Prostate gland (tissue), 2 donors: Measurements from ENCODE around the gene COA7. TPM values are rescaled to one million over a fixed set of nuclear protein-coding genes. Genes with fewer than 3 reads are reported as not detected.

Experiments
- DNase-seq: peaks from one replicate; pipeline ENCODE4 v3.0.0-alpha.2; 2019; ENCODE audit warnings: low spot score
- H3K27ac ChIP-seq, 2 donors: fragments of 200-600 bp; sonication (generic); 2 replicates each; pipeline ENCODE4 v1.5.1; 2017 to 2019
- H3K27me3 ChIP-seq: fragments of 200-600 bp; sonication (generic); replicated peaks from 2 replicates; pipeline ENCODE4 v1.5.1; 2019; ENCODE audit not compliant: insufficient read depth
- H3K36me3 ChIP-seq, 2 donors: fragments of 200-600 bp; sonication (generic); 1 replicate in 1 of 2; 2 replicates in 1 of 2; pipeline versions ENCODE4 v1.5.1 to v1.8.1; 2017 to 2019
- H3K4me1 ChIP-seq: fragments of 200-600 bp; sonication (generic); replicated peaks from 2 replicates; pipeline ENCODE4 v1.5.1; 2019
- H3K4me3 ChIP-seq, 2 donors: fragments of 200-600 bp; sonication (generic); 2 replicates each; pipeline ENCODE4 v1.5.1; 2017 to 2019
- H3K9me3 ChIP-seq: fragments of 200-600 bp; sonication (generic); 2 replicates; pipeline ENCODE4 v1.5.1; 2017
- POLR2A ChIP-seq: fragments of 450-650 bp; IDR thresholded peaks from one replicate; pipeline ENCODE4 v1.6.1; 2016; ENCODE audit warnings: antibody characterized with exemption, mild to moderate bottlenecking
- POLR2AphosphoS5 ChIP-seq: sonication (generic); formaldehyde crosslinking; IDR thresholded peaks from one replicate; pipeline ENCODE4 v1.6.1; 2017; ENCODE audit warnings: antibody characterized with exemption
- WGBS: methylation state at CpG from one replicate; pipeline ENCODE4 v1.1.5; 2018; 5-methylcytosine and 5-hydroxymethylcytosine counted together
- intact Hi-C: fragments of 100-400 bp; cut with DNase I; formaldehyde crosslinking; loops from one replicate; pipeline ENCODE4 v1.14.2; 2022
- small RNA-seq, 2 donors: library from RNA; depleted of rRNA; stranded (forward); fragments of <200 nt; gene quantifications; one replicate each; pipeline ENCODE3, GENCODE V24; 2016
- total RNA-seq, 2 donors: library from RNA; depleted of rRNA; stranded (reverse); fragments of >200 nt; gene quantifications; one replicate each; pipeline ENCODE4 v1.1.0, GENCODE V29; 2016
- TF ChIP-seq, protein P1 (sequence below), 4 experiments: fragments of 200-600 bp in 2 of 4; fragments of 450-650 bp in 2 of 4; sonication (generic) in 2 of 4; IDR thresholded peaks; 1 replicate in 3 of 4; 2 replicates in 1 of 4; pipeline ENCODE4 v1.5.1; 2016 to 2019; ENCODE audit warnings: antibody characterized with exemption in 4 of 4, mild to moderate bottlenecking in 2 of 4, moderate library complexity in 2 of 4

Gene COA7
- total RNA-seq, 2 donors from 2014 or later = 4.4 to 9.1 TPM

DNA sequence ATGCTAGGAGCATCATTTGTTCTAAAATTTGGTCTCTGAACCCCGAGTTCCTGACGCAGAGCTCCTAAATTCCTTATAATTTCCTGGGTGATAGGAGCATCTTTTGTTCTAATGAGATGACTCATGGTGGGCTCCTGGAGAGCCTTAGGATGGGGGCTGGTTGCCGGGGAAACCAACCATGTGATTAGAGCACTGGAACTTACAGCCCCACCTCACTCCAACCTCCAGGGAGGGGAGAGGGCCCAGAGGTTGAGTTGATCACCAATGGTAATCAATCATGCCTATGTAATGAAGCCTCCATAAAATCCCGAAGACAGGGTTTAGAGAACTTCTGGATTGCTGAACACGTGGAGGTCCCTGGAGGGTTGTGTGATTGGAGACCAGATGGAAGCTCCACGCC lies 57.5 kb downstream of the COA7 start:
- 84% methylated on average over 6 of the region's 6 CpGs for WGBS

DNA sequence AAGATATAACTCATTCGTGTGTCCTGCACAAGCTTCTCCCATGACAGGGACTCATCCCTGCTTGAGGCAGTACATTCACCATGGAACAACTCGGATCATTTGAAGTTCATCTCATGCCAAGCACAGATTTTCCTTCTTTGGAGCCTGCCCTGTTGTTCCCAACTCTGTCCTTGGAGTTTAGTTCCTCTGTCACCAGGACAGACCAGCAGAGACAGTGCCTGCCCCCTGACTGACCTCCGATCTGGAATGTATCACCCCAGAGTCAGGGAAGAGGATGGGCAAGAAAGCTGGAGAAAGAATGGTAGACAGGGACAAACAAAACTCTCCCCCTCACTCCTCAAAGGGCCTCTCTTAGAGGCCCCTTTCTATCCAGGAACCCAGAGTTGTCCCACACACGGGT lies 60.2 kb downstream of the COA7 start:
- no peaks in the 10 kb centered on the region for H3K9me3 ChIP-seq
- intact Hi-C loops = no loop called here
- no peaks in the 10 kb centered on the region for H3K4me1 ChIP-seq
- DNase-seq = no peak
- no peak overlapping the region for H3K27ac ChIP-seq
- no peaks in the 10 kb centered on the region for H3K36me3 ChIP-seq
- WGBS = 80% methylated on average over 4 of the region's 4 CpGs
- H3K4me3 ChIP-seq = no peak overlapping the region
- TF ChIP-seq POLR2A (no peak), POLR2AphosphoS5 (no peak)
- TF ChIP-seq, protein P1, sequence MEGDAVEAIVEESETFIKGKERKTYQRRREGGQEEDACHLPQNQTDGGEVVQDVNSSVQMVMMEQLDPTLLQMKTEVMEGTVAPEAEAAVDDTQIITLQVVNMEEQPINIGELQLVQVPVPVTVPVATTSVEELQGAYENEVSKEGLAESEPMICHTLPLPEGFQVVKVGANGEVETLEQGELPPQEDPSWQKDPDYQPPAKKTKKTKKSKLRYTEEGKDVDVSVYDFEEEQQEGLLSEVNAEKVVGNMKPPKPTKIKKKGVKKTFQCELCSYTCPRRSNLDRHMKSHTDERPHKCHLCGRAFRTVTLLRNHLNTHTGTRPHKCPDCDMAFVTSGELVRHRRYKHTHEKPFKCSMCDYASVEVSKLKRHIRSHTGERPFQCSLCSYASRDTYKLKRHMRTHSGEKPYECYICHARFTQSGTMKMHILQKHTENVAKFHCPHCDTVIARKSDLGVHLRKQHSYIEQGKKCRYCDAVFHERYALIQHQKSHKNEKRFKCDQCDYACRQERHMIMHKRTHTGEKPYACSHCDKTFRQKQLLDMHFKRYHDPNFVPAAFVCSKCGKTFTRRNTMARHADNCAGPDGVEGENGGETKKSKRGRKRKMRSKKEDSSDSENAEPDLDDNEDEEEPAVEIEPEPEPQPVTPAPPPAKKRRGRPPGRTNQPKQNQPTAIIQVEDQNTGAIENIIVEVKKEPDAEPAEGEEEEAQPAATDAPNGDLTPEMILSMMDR (IDR thresholded peaks at IDR 0.05) = no peak
- H3K27me3 ChIP-seq = no peaks in the 10 kb centered on the region

More for the DNA sequence above, 57.5 kb downstream of the COA7 start:
- TF ChIP-seq POLR2AphosphoS5 = no peak
- TF ChIP-seq, protein P1 (IDR thresholded peaks at IDR 0.05) = no peak
- TF ChIP-seq POLR2A = no peak
- Histone ChIP-seq H3K9me3 (no peaks in the 10 kb centered on the region), H3K27ac (no peak overlapping the region), H3K27me3 (no peaks in the 10 kb centered on the region), H3K4me1 (no peaks in the 10 kb centered on the region), H3K36me3 (no peaks in the 10 kb centered on the region), H3K4me3 (no peak overlapping the region)
- intact Hi-C loops = no loop called here
- DNase-seq = no peak

DNA sequence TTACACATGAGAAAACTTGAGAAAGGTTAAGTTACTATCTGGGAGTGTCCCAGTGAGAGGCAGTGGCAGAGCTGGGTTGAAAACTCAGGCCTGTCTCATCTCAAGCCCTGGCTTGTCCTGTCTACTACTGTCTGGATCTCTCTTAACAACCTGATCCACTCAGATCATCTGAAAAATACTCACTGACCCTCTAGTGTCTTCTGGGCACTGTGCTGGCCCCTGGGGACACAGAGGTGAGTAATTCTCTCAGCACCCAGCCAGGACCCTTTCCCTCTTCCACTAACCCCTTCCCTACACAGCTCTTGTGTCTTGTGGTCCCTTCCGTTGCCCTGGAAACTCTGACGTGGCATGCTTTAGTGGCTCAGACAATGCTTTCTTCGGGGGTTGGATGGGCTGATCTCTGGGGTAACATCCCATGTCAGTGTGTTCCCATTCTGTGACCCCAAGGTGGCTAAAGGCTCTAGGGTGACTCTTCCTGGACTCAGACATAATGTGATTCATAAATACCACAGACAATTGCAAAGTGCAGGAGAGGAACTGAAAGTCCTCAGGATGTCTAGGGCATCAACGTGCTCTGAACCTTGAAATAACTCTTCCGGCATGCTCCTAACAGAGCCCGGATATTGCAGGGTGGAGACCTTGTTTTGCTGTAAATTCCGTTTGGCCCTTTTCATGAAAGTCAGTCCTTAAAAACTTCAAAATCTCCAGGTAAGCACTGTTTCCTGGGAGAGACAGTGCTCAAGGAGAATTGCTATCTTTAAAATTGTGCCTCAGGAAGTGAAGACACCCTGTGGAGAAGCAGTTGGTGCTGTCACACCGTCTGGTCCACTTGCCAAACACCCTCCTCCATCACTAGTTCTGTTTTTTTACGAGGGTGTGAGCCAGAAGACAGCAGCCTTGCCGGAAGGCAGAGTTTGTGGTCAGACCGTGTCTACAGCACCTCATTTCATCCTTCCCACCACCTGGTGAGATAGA lies 61.1 kb downstream of the COA7 start:
- TF ChIP-seq, protein P1 (IDR thresholded peaks at IDR 0.05) = no peak
- TF ChIP-seq POLR2AphosphoS5 (no peak), POLR2A (no peak)
- Histone ChIP-seq H3K9me3 (no peaks in the 10 kb centered on the region), H3K27ac (no peak overlapping the region), H3K4me1 (no peaks in the 10 kb centered on the region), H3K36me3 (no peaks in the 10 kb centered on the region), H3K4me3 (no peak overlapping the region), H3K27me3 (peaks cover 1% of the 10 kb centered on the region)
- WGBS = 59% methylated on average over 11 of the region's 11 CpGs
- intact Hi-C loops = no loop called here
- DNase-seq = no peak

DNA sequence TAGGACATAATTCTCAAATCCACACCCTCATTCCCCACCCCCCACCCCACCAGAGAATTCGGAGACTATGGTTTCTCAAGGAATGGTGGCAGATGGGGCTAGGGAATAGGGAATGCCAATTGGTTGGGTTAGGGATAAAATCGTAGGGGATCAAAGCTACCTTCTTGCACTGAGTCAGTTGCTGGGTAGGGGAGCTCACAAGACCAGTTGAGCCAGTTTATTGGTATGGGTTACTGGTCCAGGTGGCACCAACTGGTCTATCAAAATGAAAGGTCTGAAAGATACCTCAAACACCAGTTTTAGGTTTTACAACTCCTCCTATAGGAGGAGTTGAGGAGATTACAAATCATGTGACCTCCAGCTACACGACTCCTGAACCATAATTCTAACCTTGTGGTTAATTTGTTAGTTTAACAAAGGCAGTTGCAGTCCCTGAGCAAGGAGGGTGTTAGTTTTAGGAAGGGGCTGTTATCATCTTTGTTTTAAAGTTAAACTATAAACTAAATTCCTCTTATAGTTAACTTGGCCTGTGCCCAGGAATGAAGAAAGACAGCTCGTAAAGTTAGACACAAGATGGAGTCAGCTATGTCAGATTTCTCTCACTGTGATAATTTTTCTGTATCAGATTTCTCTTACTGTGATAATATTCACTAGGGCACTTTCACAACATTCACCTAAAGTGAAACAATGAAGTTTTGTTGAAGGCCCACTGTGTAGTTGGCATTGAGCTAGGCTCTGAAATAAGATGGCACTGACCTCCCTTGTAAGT lies 62.6 kb downstream of the COA7 start:
- TF ChIP-seq POLR2A (no peak), POLR2AphosphoS5 (no peak)
- TF ChIP-seq, protein P1 (IDR thresholded peaks at IDR 0.05) = no peak
- no peak for DNase-seq
- Histone ChIP-seq H3K4me1 (no peaks in the 10 kb centered on the region), H3K36me3 (no peaks in the 10 kb centered on the region), H3K27ac (no peak overlapping the region), H3K27me3 (peaks cover 4% of the 10 kb centered on the region), H3K4me3 (no peak overlapping the region), H3K9me3 (no peaks in the 10 kb centered on the region)
- WGBS = 58% methylated on average over 4 of the region's 4 CpGs
- intact Hi-C loops = no loop called here

Small RNA genes within 50 kb of the gene (small RNA-seq; reads per million reads assigned to genes)
- 0 reads per million in 2 donors for gene RN7SL62P

Other genes with a start within 250 kb of the COA7 start
- 10 to 100 TPM; 44.4 to 76.1 TPM for gene TUT4, start 145.3 kb downstream of the COA7 start, total RNA-seq
- gene GPX7, start 96.0 kb downstream of the COA7 start, total RNA-seq = 10 to 100 TPM; 22.7 to 26.3 TPM
- 1 to 10 TPM; 1.0 to 2.6 TPM for gene SHISAL2A, start 65.2 kb downstream of the COA7 start, total RNA-seq
- gene ZYG11B, start 28.1 kb upstream of the COA7 start, total RNA-seq = 10 to 100 TPM; 38.6 to 65.5 TPM
- gene ZYG11A, start 144.4 kb upstream of the COA7 start, total RNA-seq = 1 to 10 TPM in 1 of 2 donors, under 1 TPM in 1; 0.87 to 6.6 TPM
- 100 to 1,000 TPM; 201 to 246 TPM for gene ECHDC2, start 223.4 kb upstream of the COA7 start, total RNA-seq
- gene SCP2, start 228.9 kb upstream of the COA7 start, total RNA-seq = 100 to 1,000 TPM; 124 to 241 TPM